Measurements from ENCODE around the gene SRGAP2.
"Not testable (repeated sequence)": the region's sequence is repeated elsewhere in the genome, so short reads cannot be mapped to it uniquely, and the experiment has no call there.

SRGAP2 gene

DNA sequence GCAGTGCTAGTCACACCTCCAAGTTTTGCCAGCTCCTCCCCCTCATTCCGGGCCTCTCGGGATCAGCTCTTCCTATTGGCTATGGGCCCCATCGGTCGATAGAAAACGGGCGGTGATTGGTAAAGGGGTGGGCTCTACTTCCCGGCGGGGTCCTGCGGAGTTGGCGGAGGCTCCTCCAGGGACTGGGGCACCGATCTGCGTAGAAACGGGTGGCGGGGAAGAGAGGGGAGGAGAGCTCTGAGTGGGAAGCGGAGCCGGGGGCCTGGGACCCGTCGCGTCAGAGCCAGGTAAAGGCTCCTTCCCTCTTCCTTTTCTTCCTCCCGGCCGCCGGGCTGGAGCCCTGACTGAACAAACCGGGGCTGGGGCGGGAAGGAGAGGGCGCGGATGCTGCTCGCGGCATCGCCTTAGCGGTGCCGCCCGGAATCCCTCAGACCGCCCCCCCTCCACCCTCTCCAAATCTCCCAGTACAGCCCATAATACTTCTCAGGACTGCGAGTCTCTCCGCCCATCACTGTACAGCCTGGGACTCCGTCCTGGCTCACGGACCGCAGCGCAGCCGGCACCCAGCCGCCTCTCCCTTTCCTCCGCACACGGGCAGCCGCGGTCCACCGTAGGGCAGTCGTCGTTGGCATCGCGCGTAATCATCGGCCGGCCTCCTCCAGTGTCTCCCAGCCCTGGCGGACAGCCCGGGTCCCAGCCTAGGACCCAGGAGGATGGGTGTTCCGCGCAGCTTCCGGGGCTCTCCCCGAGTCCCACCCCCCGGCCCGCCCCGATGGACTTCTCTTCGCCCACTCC is at the start of gene SRGAP2:
SRGAP2 (plus strand) TSS at position 178 of the 795 bp plus-strand sequence. CDS start 2,430 bp downstream, outside the sequence.
- DNase-seq = peak; percentile 0

GRCh38 chr1:206167350-206168029 is 35.9 kb upstream of the SRGAP2 start:
- DNase-seq = not testable (repeated sequence)

GRCh38 chr1:206169794-206170193 is 33.5 kb upstream of the SRGAP2 start:
- not testable (repeated sequence) for DNase-seq

- not testable (repeated sequence) for DNase-seq
Observed at GRCh38 chr1:206173110-206173719, 30.1 kb upstream of the SRGAP2 start.

GRCh38 chr1:206174182-206174868 is 29.0 kb upstream of the SRGAP2 start:
- not testable (repeated sequence) for DNase-seq

GRCh38 chr1:206175459-206176113 is 27.8 kb upstream of the SRGAP2 start:
- not testable (repeated sequence) for DNase-seq

GRCh38 chr1:206176114-206176502 is 27.2 kb upstream of the SRGAP2 start:
- DNase-seq = not testable (repeated sequence)

- DNase-seq = not testable (repeated sequence)
Observed at GRCh38 chr1:206178061-206178989, 25.0 kb upstream of the SRGAP2 start.

DNA sequence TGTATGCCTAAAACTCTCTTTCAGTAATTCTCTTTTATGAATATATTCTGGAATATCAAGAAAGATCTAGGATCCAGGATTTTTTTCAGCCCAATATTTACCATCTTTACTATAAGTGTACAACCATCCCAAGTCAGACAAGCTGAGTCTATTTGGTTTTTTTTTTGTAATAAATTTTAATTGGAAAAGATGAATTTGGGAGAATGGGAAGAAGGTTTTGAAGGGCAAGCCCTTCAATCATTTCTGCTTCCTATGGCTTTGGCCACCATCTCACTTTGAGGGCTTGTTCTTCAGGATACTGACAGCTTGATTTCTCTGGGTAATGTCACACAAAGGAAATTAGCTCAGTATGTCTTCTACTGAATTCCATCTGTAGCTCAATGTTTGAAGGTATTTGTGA is 23.7 kb upstream of the SRGAP2 start:
- DNase-seq = not testable (repeated sequence)

DNA sequence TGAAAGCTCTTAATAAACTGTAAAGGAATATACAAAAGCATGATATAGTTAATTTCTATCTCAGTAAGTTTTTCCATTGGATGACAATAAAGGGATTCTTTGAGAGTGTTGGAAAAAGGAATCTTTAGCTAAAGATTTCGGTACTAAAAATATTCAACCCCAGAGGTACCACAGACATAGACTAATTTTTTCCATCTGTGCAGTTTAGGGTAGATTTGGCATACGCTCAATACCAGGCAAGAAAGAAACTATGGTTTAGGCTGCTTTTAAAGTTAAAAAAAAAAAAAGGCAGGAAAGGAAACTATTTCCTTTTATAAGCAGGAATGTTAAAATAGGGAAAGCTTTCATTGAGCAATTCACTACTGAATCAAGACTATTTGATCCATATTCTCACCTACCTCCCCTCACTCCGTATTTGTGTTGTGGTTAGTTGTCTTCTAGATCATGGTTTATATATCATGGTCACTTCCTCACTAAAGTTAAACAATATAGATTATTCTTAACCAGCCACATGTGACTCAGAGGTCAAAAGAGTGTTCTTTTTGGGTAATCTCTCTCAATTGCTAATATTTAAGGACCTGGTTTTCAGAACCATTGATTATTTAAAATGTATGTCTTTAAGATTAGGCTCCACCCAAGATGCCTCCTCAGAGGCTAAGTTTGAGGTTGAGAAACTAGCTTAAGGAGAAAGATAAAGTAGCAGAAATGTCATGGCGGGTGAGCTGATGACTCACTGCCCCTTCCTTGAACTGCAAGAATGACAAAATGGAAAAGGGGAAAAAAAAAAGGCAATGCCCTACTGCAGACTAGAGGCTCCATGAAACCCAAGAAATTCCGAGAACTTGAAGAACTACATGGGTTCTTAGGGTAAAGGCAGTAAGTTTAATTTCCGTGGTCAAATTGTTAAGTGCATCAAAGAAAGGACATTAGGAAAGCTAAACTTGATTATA is 20.7 kb upstream of the SRGAP2 start:
- DNase-seq = not testable (repeated sequence)

- DNase-seq = not testable (repeated sequence)
Observed at GRCh38 chr1:206183788-206184187, 19.6 kb upstream of the SRGAP2 start.

DNA sequence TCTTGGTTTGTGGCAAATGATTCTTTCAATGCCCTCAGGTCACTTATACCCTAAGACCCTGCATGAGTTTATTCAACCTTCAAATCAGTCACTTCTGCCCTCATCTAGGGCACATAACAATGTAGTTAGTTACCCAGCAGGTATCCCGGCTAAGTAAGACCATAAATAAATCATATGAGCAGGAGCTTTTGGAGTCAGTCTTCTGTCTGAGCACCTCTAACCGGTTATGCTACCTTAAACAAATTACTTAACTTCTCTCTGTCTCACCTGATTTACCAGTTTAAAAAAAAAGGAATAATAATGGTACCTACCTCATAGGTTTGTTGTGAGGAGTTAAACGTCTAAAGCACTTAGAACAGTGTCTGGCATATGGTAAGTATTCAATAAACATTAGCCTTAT is 17.6 kb upstream of the SRGAP2 start:
- not testable (repeated sequence) for DNase-seq

- not testable (repeated sequence) for DNase-seq
Observed at GRCh38 chr1:206186826-206187225, 16.5 kb upstream of the SRGAP2 start.

DNA sequence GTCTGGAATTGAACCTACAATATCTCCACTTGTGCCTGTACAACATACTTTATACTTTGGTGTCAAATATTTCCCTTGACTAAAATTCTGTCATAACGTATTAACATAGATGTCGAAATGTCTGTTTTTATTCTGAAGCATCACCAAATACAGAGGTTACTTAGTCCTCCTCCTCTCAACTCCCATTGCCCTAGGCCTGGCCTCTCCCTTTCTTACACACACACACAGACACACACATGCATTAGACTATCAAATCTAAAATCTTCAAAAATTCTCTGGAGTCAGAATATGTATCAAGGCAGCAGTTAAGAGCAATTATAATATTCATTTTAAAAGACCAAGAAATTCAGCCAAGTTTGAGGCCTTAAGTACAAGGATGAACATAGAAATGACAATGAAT is 8.2 kb upstream of the SRGAP2 start:
- DNase-seq = not testable (repeated sequence)

- not testable (repeated sequence) for DNase-seq
Observed at GRCh38 chr1:206196748-206197424, 6.5 kb upstream of the SRGAP2 start.

DNA sequence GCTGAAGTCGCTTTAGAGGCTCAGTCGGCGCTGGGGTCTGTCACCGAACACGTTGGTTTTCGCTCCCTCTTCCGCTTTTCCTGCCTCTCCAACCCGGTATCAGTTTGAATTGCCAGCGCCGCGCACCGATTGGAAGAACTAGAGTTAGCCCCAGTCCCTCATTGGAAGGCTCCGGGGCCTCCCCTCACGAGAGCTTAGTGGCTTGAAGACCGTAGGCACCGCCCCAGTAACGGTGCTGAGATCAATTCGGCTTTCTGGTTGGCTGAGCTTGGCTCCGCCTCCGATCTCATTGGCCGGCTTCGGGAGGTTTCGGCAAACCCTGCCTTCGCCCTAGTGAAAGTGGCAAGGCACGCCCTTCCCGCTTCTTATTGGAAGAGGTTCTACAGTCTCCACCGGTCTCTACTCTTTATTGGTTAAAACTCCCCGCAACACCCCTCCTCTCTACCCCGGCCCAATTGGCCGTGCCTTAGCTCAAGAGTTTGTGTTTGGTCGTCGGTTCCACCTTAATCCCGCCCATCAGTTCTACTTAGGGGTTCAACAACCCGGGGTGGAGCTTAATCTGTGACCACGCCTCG is 465 bp upstream of the SRGAP2 start, which contains the start of gene FAM72A:
FAM72A (minus strand) TSS at position 51 of the 575 bp plus-strand sequence. CDS start 814 bp downstream, outside the sequence.
- peak; percentile 97 for DNase-seq

GRCh38 chr1:206204159-206204511 is 794 bp downstream of the SRGAP2 start:
- DNase-seq = not testable (repeated sequence)

- DNase-seq = not testable (repeated sequence)
Observed at GRCh38 chr1:206204871-206205270, 1.5 kb downstream of the SRGAP2 start.

DNA sequence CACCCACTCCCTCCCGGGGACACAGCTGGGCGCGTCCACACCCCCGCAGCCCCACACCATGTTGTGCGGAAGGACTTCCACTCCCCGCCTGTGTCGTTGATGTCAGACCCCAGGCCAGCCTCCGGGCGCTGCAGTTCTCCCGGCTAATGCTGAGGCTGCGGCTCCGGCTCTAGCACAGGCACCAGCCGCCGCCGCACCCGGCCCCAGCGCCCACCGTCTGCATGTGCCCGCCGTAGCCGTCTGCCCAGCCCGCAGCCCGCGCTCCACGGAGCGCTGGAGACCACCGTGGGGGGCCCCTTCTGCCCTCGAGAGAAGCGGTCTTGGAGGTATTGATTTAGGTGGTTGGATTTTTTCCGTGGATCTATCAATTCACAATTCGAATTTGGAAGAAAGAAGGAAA is 2.2 kb downstream of the SRGAP2 start:
- not testable (repeated sequence) for DNase-seq
